Measurements from ENCODE around the gene PRKAG2.
"Not testable (repeated sequence)": the region's sequence is repeated elsewhere in the genome, so short reads cannot be mapped to it uniquely, and the experiment has no call there.

PRKAG2 gene

DNA sequence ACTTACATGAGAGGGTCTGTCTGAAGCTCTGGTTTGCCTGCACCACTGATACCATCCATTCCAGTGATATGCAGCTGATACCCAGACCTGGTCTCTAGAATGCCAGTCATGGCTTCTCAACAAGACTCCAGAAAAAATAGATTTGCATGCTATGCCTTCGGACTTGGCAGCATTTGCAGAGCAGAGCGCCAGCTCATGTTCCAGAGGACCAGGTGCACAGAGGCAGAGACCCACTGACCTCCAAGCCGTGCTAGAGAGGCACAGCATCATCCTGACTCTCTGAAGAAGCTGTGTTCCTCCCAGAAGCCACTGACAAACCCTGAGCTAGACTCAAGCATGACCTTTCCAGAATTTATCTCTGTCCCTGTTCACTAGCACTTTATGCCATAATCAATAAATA lies 6.9 kb upstream of the PRKAG2 start:
- DNase-seq = no peak

DNA sequence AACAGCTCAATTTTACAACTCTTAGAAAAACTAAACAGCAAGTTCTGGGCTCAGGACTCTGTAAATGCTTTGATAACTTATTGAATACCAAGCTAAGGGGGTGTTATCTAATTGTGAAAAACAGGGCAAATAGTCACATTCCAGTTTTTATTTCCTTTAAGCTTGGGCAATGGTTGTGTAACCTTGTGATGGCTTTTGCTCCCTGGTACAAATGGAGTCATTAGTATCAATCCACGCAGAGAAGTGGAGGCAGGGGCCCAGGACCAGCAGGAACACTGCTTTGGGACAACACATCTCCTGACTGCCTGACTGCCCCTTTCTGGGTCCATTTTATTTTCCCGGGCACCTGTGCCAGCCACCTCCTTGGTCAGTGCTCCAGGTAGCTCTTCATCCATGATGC lies 5.8 kb upstream of the PRKAG2 start:
- no peak for DNase-seq

DNA sequence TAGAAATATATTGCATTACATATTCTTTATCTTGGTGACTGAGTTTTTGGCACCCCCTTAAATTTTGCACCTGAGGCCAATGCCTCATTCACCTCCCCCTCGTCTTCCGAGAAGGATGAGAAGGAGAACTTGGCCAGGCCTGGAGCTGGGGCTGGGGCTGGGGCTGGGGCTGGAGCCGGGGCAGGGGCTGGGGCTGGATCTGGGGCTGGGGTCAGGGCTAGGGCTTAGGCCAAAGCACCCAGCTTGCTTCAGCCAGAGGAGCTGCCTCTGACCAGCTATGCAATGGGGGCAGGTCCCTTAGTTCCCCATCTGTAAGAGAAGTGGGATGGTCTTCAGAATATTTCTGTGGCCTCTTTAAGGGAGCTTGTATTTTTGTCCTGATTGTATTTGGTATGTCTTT lies 3.8 kb upstream of the PRKAG2 start:
- no peak for DNase-seq

DNA sequence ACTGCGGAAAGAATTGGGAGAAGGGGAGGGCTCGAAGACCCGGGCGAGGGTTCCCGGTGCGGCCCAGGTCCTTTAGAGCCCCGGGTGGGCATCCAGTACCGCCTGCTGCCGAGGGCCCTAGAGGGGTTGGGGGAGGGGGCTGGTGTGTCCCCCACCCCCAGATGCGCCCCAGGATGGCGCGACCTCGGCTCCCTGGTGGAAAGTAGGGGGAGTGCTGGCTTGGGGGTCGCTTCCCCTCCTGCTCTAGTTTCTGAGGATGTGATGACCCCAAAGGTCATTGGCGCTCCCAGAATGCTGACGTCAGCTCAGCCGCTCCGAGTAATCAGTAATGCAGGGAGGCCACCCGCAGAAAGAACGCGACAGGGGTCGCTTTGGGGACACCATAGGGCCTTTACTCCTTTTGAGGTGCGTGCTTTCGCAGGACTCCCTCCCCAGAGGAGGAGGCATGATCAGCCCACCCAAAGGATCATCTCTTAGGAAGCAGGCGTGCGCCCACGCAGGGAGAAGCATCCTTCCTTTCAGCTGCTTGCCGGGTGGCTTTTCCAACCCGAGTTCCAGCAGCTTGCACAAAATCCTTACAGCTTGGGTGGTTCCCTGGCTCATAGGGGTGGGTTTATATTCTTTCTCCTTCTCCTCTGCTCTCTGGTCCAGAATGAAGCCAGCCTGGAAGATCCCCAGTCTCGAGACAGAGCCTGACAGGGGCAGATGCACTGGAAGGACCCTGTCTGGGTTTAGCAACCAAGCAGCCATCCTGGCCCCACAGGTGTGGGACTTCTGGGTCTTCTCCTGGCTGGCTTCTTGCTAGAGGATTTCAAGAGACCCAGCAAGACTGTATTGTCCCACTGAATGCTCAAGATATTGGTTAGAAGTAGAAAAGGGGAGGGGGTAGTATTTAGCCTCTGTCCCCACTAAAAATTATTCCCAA lies 1.3 kb upstream of the PRKAG2 start:
- peak; percentile 64 for DNase-seq

DNA sequence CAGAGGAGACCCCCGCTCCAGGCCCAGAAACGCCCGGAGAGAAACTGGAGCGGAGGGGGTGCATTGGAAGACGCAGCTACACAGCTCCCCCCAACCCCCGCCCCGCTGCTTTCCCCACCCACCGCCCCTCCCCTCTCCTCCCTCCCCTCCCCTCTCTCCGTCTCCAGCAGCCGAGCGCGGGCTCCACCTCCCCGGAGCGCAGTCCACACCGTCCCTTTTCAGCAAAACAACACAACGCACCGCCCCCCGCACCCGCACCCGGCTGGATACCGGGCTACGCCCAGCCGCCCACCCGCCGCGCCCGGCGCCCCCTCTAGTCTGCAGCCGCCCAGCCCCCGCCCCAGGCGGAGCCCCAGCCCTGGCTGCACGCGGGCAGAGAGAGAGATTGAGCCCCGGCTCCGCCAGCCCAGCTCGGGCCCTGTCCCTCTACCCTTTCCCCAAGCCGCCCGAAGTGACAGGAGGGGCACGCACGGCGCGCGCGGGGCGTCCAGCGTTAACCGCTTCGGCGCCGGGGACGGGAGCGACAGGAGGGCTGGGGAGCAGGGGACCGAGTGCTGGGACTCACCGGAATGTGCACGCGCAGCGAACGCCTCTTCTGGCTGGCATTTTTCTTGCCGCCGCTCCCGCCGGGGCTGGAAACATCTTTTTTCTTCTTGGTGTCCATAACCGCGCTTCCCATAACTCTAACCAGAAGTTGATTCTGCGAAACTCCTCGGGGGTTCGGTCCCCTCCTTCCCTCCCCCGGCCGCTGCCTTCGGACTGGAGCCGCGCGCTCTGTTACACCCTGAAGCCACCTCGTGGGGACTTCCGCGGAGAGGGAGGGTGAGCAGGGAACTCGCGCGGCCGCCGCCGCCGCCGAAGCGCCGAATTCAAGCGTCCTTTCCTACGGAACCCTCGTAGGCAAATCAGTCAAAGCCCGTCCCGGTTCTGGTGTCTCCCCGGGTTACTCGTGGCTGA lies 695 bp downstream of the PRKAG2 start:
- peak; percentile 87 for DNase-seq

DNA sequence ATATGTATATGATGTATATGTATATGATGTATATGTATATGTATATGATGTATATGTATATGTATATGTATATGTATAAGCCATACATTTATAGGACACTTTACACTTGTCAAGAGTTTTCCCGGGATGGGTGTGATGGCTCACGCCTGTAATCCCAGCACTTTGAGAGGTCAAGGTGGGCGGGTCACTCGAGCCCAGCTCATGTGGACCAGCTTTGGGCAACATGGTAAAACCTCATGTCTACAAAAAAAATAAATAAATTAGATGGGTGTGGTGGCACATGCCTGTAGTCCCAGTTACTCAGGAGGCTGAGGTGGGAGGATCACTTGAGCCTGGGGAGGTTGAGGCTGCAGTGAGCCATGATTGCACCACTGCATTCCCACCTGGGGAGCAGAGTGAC lies 2.4 kb downstream of the PRKAG2 start:
- DNase-seq = not testable (repeated sequence)

DNA sequence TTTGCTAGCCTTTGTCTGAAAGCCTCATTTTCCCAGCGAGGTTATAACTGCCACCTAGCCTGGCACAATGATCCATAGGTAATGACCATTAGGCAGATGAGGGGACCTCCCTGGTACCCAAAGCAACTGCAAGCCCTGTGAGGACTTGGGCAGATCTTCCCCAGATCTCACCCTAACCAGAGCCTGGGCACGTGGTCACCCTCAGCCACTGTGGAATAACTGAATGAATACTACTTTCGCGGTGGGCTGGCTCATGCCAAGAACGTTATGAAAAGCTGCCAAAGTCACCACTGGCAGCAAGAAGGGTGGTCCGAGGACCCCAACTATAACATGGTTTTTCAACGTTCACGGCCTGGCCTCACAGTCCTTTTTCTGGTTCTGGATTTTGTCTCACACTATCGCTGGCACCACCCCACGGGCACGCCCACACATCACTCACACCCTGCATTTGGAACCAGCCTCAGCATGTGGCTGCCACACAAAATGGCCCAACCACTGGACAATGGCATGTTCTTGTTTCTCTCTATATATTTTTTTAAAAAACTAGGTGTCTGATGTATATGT lies 3.4 kb downstream of the PRKAG2 start:
- no peak for DNase-seq

DNA sequence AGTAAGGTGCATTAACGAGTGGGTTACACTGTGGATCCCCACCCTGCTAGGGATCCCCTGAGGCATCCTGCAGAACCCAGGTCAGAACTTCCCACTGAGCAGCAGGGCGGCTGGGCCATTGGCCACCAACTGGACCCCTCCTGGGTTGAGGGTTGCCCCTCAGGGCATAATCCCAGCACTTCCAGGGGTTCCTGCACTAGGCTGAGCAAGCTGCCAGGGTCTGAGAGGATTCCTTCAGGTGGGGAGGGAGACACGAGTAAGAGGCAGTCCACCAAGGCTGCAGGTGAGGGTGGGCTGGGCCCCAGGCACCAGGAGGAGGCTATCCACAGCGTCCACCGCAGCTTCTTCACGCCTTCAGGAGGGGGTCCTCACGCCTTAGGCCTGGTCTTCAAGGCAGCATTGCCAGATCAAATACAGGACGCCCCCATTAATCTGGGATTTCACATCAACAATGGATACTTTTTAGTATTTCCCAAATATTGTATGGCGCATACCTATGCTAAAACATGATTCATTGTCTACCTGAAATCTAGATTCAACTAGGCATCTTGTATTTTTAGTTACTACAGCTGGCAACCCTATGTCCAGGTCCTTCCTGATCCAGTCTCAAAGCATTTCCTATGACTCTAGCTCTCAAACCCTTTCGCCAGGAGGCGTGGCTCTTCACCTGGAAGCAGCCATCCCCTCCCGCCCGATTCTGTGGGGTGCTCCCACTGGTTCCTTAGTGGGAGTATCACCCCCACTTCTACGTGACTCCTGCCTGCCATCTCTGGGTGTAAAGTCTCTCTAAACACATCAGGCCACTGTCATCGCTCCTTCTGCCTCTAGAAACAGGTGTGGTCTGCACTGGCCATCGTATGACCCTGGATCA lies 4.1 kb downstream of the PRKAG2 start:
- DNase-seq = no peak

DNA sequence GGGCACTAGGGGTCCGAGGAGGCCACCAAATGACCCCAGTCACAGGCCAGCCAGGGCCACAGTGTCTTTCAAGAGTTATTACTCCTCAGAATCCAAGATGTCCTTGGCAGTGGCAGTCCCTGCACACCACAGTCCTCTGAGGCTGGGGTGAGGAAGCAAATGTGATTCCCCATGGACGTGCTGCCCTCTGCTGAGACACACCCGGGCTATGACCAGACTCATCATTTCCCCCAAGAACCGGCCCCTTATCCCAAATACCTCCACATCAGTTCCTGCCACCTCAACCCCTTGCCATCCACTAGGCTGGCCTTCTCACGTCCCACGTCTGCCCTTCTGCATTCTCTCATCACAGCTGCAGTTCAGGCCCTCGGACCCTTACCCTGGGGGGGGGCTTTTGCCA lies 5.0 kb downstream of the PRKAG2 start:
- DNase-seq = no peak

DNA sequence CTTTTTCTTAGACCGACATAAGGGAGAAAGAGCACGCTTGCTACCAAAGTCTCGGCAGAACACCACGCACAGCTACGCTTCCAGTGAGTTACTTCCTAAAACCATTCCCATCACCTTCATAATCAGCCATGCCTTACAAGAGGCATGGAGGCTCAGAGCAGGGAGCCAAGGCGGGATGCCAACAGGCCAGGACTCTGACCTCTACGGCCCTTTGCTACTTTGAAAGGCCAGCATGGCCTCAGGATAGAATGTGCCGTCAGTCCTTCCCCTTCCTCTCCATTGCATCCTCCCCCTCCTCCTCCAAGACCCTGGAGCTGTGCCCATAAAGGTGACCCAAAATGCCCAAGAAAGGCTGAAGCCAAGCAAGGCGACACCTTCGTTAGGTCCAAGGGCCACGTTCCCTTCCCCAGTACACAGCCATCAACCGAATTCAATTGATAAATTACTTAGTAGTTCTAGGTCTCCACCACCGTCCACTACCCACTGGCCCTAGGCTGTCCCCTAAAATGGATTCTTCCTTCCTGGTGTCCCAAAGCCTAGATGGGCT lies 5.7 kb downstream of the PRKAG2 start:
- no peak for DNase-seq

DNA sequence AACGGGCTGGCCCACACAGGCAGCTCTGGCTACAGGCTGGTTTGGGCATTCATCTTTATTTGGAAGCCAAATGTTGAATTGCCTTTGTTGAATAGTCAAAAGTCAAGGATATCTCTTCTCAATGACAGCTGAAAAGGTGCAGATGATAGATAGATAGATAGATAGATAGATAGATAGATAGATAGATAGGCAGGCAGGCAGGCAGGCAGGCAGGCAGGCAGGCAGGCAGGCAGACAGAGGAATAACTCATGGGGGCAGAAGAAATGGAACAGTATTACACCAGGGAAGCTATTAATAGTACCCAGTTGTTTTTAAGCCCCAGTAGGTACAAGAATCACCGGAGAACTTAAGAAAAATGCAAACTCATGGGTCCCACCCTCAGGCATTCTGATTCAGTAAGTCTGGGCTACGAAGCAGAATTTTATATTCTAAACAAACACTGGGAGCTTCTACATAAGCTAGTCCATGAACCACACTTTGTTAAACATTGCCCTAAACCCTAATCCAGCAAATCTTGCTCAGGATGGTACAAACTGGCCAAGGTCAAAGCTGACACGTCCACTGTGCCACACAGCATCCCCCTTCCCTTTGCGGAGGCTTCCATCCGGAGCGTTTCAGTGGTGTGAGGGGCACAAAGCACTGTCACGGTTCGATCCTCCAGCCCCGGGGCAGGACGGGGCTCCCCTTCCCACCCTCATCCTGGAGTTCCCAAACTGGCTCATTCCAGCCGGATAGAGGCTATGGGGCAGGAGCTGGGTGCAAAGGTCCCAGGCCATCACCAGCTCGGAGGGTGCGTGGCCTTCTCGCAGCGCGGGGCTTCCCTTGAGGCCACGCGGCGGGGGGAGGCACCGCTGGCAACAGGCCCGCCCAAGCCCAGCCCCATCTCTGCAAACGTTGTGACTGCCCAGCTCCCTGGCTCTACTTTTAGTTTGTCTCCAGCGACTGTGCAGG lies 6.7 kb downstream of the PRKAG2 start:
- DNase-seq = no peak

DNA sequence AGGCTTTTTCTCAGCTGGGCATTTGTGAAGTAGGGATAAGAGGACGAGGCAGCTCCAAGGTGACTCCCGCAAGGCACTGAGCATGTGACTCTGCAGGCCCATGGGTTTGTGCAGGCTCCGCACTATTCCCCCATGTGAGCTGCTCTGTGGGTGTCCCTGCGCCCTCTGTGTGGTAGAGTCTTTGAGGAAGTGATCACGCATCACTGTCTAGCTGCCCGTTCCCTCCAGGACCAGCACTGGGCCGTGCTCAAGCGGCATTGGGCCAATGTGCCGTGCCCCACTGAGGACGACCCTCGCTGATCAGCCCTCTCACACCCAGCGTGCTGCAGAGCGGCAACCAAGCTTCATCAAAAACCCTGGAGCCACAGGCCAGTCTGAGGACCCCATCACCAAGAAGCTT lies 7.5 kb downstream of the PRKAG2 start:
- DNase-seq = no peak

DNA sequence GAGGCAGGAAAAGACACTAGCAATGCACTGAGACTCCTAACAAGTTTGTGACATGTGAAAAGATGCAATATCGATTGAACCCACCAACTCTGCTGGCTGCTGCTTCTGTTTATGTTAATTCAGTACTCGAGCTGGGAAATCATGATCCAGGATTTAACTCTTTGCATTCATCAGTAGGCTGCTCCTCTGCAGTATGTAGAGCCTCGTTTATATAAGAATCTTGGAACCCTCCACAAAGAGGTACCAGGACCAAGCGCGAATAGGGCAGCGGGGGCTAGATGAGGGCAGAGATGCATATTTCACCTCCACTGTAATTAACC lies 7.8 kb downstream of the PRKAG2 start:
- peak; percentile 32 for DNase-seq

DNA sequence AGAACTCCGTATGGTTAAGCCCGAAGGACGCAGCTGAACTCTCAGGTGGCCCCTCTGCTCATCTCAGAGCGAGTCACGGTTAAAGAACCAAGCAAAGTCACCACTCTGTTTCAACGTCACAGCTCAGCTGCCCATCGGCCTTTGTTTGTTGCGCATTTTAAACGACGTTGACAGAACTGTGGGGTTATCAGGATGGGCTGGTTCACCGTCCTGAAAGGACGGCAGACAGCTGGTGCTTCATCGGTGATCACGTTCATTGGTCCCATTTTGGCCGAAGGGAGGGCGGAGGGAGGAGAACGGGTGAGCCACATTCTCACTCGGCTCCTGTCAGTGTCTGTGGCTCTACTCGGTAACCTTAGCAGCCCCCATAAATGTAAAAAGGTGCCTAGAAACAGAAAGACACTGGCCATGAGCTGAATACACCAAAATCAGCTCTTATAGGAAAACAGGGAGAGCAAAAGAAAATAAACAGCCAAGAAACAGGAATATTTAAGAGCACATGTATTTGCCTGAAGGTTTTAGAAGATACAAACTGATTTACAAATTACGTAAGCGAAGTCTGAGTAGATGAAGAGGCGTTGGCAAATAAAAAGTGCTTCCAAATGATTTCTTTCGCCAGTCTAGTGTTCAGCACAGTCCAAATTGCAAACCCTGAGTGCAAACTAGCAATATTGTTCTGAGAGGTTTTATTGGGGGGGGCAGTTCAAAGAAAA lies 8.4 kb downstream of the PRKAG2 start:
- peak; percentile 62 for DNase-seq

DNA sequence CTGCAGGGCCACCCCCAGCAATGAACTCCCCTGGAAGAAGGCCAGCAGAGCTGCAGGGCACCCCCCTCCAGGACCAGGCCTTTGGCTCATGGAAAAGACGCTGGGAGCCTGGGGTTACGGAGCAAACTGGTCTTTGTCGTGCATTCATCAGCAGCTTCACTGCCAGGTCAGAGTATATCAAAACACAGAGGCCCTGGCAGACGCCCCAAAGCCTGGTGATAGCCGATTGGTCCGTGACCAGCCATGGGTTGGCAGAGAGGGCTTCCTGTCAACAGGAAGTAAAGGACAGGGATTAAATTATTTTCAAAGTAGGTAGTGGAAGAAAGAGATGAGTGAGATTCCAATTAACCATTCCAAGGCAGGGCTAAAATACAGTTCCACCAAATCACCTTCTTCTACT lies 9.0 kb downstream of the PRKAG2 start:
- DNase-seq = no peak

DNA sequence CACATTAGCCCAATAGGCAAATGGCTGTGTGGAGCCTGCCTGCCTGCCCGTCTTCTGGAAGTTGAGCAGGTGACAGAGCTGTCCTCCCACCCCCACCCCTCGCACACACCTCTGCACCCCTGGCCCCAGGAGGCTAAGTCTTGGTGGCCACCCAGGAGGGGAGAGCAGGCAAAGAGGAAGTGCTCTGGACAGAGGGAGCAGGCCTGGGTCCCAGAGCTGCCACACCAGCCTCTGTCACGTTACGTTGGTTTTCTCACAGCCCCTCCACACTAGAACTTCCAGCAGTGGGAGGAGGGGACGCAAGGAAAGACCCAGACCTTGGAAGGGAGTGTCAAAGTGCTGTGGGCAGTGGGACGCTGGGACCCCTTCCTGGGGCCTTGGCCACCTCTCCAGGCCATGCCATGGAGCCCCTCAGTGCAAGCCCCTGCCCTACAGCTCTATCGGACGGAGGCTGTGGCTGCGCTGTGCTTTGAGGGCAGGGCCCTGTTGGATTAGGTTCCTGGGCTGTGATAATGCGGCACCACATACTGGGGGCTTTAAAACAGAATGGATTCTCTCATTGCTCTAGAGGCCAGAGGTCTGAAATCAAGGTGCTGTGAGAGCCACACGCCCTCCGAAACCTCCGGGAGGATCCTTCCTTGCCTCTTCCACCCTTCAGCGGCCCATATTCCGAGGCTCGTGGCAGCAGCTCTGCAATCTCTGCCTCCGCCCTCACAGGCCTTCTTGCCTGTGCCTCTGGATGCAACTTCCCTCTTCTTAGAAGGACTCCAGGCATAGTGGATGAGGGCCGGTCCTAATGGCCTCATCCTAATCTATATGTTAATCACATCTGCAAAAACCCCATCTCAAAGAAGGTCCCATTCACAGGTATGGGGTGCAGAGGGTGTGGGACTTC lies 9.9 kb downstream of the PRKAG2 start:
- no peak for DNase-seq

DNA sequence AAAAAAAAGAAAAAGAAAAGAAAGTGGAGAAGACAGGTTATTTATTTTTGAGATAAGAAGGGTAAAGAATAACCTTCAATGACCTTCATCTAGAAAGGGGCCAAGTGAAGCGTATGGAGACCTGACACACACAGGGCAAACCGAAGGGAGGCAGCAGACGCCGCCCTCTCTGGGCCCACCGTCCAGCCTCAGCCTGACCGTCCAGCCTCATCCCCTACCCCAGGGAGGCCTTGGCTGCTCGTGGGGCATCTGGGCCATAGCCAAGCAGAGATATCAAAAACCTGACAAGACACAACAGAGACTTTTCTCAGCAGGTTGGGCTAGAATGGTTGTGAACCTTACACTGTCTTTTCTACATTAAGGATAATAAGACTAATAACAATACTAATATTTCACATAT lies 10.9 kb downstream of the PRKAG2 start:
- DNase-seq = no peak

DNA sequence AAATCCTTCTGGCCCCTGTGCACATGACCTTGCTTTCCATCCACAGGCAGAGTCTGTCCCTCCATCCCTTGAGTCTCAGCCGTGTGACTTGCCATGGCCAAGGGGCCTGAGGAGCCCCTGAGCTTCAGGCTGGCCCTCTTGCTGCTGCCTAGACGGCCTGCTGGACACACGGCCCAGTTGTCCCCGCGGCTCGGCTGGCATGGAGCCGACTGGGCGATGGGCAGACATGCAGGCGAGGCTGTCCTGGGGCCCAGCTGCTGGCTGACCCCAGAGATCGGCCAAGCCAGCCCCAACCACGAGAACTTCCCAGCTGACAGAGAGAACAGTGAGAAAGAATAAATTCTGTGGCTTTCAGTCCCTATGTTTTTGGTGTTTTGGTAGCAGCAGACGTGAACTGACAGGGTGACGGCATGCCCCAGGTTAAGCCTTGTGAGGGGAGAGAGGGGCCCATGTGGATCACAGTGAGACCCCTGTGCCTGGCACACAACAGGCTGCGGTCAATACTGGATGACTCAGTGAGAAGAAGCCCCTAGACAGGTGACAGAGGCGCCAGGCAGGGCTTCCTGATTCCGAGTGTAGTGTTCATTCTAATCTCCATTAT lies 11.7 kb downstream of the PRKAG2 start:
- no peak for DNase-seq

DNA sequence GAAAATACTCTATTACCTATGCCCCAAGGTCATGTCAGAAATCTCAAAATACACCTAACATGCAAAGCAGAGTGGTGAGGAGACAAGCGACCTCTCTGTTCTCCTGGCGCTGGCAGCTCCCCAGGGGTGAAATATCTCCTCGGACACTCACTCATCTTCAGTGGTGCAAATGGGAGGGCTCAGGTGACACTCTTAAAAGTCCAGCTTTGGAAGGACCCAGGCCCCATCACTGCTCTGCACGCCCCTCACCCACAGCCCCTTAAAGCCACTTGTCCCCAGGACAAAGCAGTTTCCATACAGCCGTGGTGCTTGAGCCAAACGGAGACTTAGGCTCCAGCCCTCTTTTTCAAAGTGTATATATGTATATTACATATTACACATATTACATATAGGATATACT lies 12.4 kb downstream of the PRKAG2 start:
- DNase-seq = no peak

Measured in eye (tissue), 1 donor.